GM18907 (cell line): ENCODE data around the gene ARHGDIA.

Experiments used
- ATAC-seq: cut with Tn5 transposase; IDR thresholded peaks from one replicate; pipeline ENCODE4 v1.9.1; 2021; ENCODE audit warnings: mild to moderate bottlenecking, moderate library complexity; ENCODE audit not compliant: unreplicated experiment

The ARHGDIA gene

GRCh38 chr17:81865733-81866439 is 5.3 kb downstream of the ARHGDIA start:
- ATAC-seq, result no peak

DNA sequence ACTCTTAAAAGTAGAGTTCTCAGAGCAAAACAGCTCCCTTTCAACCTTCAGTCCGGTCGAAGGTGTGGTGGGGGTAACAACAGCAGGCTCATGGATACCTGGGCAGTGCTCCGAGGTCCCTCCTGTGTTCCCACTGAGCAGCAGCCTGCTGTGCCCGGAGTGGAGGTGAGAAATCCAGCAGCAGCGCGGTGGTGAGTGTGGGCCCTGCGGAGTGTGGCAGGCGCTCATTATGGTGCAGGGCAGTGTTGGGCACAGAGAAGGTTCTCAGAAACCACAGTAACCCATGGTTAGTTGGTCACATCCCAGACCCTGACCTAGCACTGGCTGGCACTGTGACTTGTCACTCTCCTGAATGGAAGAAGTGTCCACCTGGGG is 5.8 kb downstream of the ARHGDIA start:
- ATAC-seq, result no peak

GRCh38 chr17:81863833-81864768 is 7.0 kb downstream of the ARHGDIA start:
- ATAC-seq, result no peak

DNA sequence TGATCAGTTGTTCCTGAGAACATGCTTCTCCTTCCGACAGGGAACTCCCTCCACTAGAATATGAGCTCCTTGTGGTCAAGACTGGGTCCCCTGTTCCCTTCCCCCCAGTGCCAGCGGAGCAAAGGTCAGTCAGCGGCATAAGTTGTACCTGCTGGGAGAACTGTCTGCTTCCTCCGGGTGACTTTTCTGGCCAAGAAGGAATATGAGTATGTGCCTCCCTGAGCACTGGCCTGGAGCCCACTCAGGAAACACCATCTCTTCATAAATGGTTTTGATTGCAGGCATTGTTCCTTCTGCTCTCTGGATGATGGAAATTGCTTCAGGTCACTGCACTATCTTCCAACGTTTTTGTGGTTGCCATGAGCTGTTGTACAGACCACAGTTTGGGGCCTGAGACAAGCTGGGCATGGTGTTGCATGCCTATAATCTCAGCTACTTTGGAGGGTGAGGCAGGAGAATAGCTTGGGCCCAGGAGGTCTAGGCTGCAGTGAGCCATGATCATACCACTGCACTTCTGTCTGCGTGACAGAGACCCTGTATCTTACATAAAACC is 7.9 kb downstream of the ARHGDIA start:
- no peak for ATAC-seq

- ATAC-seq, result peak; percentile 85
These were observed 10.2 kb downstream of the ARHGDIA start for GRCh38 chr17:81860756-81861568.

GRCh38 chr17:81859906-81860755 is 11.0 kb downstream of the ARHGDIA start, which contains the start of gene P4HB:
Gene P4HB, minus strand, starts transcription at chr17:81860535. Its CDS starts 64 bp downstream, at chr17:81860471.
- ATAC-seq, result peak; percentile 6

DNA sequence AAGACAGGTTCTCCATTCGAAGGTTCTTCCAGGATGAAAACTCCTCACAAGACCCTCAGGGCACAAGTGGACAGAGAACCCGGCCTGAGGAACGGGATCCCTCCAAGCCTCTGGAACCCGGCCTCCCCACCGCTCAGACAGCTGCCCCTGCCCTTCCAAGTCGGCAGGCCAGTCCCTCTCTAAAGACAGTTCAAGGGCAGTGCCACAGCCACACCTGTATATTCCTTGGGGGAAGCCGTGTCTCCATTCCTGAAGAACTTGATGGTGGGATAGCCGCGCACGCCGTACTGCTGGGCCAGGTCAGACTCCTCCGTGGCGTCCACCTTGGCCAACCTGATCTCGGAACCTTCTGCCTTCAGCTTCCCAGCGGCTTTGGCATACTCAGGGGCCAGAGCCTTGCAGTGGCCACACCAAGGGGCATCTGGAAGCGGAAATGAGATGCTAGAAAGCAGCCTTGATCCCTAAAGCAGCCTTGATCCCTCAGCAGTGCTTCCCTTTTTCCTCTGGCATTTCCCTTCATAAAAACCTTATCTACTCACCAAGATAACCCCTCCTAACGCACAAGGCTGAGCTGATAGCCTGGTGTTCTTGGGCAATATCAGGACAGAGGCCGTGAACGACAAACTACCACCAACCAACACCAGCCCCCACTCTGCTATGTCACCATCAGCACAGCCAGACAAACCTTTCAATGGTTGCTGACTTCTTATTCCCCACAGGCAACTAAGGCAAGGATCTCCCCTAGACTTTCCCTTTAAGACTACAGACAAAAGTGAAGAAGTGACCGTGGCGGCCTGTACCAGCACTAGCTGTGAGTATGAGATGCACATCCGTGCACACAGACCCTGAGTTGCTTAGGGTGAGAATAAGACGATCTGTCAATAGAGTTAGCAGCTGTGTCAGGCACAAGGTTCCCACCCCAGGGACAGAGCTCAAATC is 11.9 kb downstream of the ARHGDIA start:
- ATAC-seq, result no peak

GRCh38 chr17:81858170-81858966 is 12.8 kb downstream of the ARHGDIA start:
- ATAC-seq, result no peak

GRCh38 chr17:81854974-81855774 is 16.0 kb downstream of the ARHGDIA start:
- no peak for ATAC-seq

DNA sequence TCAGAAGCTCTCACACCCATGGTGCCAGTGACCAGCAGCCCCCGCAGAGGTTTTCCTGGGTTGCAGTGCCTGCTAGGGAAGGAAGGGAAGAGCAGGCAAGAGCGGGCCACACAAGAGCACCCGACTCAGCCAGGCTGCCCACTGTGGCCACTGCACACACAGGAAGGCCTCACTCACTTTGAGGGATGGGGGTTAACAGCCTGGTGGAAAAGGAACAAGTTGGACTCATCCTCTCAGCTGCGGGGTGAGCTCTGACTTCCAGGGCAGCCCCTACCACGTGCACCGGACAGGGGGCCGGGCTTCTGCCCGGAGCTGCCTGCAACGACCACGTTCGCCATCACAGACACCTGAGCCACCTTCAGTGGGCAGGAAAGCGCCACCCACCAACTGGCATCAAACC is 18.9 kb downstream of the ARHGDIA start:
- ATAC-seq, result no peak

DNA sequence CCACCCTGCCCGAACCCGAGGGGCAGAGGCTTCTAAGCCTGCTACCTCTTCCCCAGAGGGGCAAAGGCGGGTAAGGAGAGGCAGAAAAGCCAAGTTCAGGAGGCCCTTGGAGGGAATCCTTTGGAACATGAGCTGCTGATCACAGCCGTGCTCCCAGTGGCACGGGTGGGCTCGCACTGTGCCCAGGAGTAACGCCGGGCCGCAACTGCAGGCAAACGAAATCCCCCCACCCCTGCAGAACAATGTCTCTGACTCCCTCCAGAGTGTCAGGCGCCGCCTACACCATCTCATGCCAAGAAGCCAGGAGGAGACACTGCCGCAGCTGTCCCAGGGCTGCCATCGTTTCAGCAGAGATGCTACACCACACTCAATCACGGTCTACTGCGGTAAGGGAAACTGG is 19.7 kb downstream of the ARHGDIA start:
- no peak for ATAC-seq

DNA sequence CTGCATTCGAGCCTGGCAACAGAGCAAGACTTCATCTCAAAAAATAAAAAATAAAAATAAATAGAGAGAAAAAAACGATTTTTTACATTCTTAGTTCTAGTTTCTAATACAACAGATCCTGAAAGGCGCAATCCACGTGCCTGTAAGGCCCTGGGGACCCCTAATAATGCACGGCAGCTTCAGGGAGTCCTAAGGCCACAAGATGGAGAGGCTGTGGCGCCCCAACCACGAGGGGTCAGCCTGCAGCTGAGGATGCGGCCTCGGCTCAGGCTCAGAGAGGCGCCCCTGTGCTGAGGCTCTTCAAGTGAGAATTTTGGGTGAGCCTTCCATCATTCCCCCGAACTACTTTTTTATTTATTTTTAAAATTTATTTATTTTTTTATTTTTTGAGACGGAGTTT is 21.7 kb downstream of the ARHGDIA start:
- no peak for ATAC-seq

GRCh38 chr17:81846743-81847689 is 24.1 kb downstream of the ARHGDIA start:
- no peak for ATAC-seq

DNA sequence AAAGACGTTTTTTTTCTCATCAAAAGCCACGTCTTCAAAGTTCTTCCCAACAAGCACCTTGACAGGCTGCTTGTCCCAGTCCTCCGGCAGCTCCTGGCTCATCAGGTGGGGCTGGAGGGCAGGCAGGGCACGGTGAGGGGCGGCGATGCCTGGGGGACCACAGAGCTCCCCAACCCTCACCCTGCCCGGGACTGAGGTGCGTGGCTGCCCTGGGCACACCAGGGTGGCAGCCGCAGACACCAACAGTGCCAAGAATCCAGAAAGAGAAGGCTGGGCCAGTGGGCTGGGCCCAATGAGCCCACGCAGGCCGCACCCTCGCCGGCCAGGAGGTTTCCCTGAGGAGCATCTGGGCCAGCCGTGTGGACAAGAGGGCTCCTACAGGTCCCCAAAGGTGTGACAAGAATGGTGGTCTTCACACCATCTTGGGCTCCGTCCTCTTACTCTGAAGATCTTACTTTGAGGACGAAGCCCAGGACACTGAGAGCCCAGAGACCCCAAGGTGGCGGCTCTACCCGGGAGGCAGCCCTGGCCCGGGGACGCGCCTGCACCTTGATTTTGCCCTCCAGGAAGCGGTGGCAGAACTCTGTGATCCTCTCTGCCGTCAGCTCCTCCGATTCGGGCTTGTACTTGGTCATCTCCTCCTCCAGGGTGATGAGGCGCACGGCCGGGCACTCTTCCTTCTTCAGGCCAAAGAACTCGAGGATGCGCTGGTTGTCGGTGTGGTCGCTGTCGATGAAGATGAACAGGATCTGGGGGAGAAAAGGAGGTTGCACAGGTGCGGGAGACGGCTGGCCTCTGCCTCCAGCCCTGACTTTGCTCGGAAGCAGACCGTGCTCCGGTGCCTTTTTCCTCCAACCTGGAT is 25.0 kb downstream of the ARHGDIA start:
- no peak for ATAC-seq

- no peak for ATAC-seq
These were observed 25.8 kb downstream of the ARHGDIA start for GRCh38 chr17:81845361-81845760.
